ENCODE results near the gene CD22.

CD22 gene

GRCh38 chr19:35346193-35347052 lies 17.4 kb downstream of the CD22 start:
- no peak for DNase-seq (ENCODE audit: low read depth)
- TF ChIP-seq, protein P1, sequence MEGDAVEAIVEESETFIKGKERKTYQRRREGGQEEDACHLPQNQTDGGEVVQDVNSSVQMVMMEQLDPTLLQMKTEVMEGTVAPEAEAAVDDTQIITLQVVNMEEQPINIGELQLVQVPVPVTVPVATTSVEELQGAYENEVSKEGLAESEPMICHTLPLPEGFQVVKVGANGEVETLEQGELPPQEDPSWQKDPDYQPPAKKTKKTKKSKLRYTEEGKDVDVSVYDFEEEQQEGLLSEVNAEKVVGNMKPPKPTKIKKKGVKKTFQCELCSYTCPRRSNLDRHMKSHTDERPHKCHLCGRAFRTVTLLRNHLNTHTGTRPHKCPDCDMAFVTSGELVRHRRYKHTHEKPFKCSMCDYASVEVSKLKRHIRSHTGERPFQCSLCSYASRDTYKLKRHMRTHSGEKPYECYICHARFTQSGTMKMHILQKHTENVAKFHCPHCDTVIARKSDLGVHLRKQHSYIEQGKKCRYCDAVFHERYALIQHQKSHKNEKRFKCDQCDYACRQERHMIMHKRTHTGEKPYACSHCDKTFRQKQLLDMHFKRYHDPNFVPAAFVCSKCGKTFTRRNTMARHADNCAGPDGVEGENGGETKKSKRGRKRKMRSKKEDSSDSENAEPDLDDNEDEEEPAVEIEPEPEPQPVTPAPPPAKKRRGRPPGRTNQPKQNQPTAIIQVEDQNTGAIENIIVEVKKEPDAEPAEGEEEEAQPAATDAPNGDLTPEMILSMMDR (IDR thresholded peaks at IDR 0.05; ENCODE audit: control insufficient read depth, extremely low read depth, insufficient read depth), result no peak
- no peak overlapping the region for H3K4me3 ChIP-seq (ENCODE audit: low read depth, low read length)

DNA sequence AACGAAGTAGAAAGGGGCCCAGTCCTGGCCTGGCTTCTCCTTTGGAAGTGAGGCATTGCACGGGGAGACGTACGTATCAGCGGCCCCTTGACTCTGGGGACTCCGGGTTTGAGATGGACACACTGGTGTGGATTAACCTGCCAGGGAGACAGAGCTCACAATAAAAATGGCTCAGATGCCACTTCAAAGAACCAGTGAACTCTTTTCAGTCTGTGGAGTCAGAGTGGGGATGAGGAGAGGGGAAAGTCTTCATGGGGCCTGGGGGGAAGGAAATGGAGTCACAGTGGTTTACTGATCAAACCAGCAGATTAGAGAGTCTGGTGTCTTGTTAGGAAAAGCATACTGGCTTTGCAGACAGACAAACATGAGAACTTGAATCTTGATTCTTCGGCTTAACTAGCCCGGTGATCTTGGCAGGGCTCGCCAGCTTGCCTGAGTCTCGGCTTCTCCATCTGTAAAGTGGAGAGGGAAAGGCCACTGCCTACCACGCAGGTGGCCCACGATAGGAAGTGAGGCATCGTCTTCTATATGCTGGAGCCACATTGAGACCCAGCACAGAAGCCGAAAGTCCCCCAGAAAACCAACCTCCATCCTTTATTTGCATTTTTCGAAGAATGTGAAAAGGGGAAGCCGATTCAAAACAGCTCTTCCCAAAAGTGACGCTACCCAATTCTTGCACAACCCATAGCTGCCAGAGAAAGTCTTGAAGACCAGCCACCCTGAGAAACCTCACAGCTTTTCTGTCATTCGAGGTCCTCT lies 18.4 kb downstream of the CD22 start, which contains the start of gene FFAR1:
FFAR1 (plus strand) TSS at position 732 of the 759 bp plus-strand sequence. CDS start 3,650 bp downstream, outside the sequence.
- DNase-seq (ENCODE audit: low read depth), result no peak
- TF ChIP-seq, protein P1 (IDR thresholded peaks at IDR 0.05; ENCODE audit: control insufficient read depth, extremely low read depth, insufficient read depth), result no peak
- no peak within 1 kb of the TSS for H3K4me3 ChIP-seq (ENCODE audit: low read depth, low read length)

GRCh38 chr19:35347930-35348298 lies 18.9 kb downstream of the CD22 start:
- H3K4me3 ChIP-seq (ENCODE audit: low read depth, low read length), result no peak overlapping the region
- no peak for DNase-seq (ENCODE audit: low read depth)

GRCh38 chr19:35348911-35349611 lies 20.1 kb downstream of the CD22 start:
- TF ChIP-seq, protein P1 (IDR thresholded peaks at IDR 0.05; ENCODE audit: control insufficient read depth, extremely low read depth, insufficient read depth), result no peak
- no peak overlapping the region for H3K4me3 ChIP-seq (ENCODE audit: low read depth, low read length)
- DNase-seq (ENCODE audit: low read depth), result no peak

More at GRCh38 chr19:35347930-35348298, 18.9 kb downstream of the CD22 start:
- TF ChIP-seq, protein P1 (IDR thresholded peaks at IDR 0.05; ENCODE audit: control insufficient read depth, extremely low read depth, insufficient read depth), result no peak

DNA sequence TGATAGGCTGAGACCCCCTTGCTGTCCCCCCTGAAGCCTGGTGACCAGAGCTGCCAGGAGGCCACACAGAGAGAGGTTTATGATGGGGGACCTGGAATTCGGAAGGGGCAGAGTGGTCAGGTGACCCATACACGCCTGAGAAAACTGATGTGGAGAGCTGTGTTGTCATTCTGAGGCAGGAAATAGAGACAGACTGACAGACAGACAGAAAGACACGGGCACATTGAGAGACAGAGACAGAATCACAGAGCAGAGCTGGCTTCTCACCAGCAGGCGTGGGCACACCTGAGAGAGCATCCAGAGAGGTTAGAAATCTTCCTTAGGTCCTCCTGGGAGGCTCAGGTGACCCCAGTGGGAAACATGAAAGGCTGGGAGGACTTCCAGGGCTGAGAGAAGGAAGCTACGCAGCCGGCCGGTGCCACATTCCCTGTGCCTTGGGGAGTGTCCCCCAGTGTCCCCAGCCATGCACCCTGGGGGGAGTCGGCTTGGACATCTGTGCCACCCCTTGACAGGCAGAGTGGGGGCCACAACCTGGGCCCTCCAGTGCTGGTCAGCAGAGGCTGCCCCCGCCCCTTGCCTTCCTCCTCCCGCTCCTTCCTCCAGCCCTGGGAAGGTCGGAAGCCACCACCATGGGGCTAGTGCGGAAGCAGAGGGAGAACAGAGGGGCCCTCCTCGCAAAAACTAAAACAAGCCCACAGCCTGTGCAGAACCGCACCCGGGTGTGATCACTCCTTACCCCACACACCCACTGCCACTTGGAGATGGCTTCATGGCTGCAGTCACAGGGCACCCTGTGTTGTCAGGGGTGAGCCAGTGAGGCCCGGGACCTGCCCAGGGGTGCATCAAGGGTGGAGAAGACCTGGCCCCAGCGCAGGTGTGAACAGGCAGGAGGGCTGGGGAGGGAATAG lies 20.9 kb downstream of the CD22 start:
- TF ChIP-seq, protein P1 (IDR thresholded peaks at IDR 0.05; ENCODE audit: control insufficient read depth, extremely low read depth, insufficient read depth), result no peak
- H3K4me3 ChIP-seq (ENCODE audit: low read depth, low read length), result no peak overlapping the region
- DNase-seq (ENCODE audit: low read depth), result no peak

GRCh38 chr19:35350591-35350990 lies 21.6 kb downstream of the CD22 start:
- TF ChIP-seq, protein P1 (IDR thresholded peaks at IDR 0.05; ENCODE audit: control insufficient read depth, extremely low read depth, insufficient read depth), result no peak
- no peak for DNase-seq (ENCODE audit: low read depth)
- H3K4me3 ChIP-seq (ENCODE audit: low read depth, low read length), result no peak overlapping the region
